Right ventricle myocardium inferior (tissue), 1 donor: Measurements from ENCODE around the gene SLC36A4. TPM values are rescaled to one million over a fixed set of nuclear protein-coding genes. Genes with fewer than 3 reads are reported as not detected.
"Not testable (repeated sequence)": the region's sequence is repeated elsewhere in the genome, so short reads cannot be mapped to it uniquely, and the experiment has no call there.

Experiments used
- ATAC-seq: fragments of 200-7000 bp; cut with Tn5 transposase; one replicate; pipeline ENCODE4 v1.9.1; 2020; ENCODE audit warnings: mild to moderate bottlenecking, moderate library complexity
- DNase-seq: peaks from one replicate; pipeline ENCODE4 v3.0.0; 2021; ENCODE audit errors: missing footprints
- intact Hi-C: fragments of 100-400 bp; cut with DNase I; formaldehyde crosslinking; loops from one replicate; pipeline ENCODE4 v1.11.0; 2022
- total RNA-seq: library from RNA; stranded (reverse); fragmentation: NEBNext Ultra II Directional; extraction: Animal tissue kit (Norgen Biotek cat#: 25700); gene quantifications from one replicate; pipeline ENCODE4 v1.2.1, GENCODE V29; 2021
- donor health status: DM: no; HTN: yes; CAD: no; lungs with severe emphysema.

Gene SLC36A4
- total RNA-seq, 1 donor from 2014 or later: 8.0 TPM

DNA sequence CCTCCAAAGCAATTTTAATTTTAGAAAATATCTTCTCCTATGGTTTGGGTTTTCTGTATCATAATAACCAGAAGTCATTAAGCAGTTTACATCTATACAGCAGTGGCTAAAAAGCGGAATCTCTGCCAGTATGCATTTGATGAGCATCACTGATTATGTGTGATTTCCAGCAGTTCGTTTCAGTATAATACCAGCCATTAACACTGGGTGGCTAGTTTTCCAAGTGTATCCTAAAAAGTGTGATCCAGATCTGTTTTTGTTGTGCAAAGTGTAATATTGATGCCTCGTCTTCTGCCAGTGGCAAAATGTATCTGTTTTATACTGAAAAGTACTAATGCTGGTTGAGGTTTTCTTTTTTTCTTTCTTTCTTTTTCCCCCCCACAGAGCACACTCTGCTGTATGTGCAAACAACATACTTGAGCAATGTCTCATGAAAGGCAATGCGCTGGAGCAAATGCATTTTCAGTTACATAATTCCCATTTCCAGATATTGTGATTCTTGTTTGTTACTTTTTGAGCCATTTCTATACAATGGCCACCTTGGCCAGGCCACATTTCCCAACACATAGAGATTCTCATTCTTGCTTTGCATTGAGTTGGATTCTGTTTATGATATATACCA is 64.2 kb downstream of the SLC36A4 start:
- intact Hi-C loops: no loop called here

DNA sequence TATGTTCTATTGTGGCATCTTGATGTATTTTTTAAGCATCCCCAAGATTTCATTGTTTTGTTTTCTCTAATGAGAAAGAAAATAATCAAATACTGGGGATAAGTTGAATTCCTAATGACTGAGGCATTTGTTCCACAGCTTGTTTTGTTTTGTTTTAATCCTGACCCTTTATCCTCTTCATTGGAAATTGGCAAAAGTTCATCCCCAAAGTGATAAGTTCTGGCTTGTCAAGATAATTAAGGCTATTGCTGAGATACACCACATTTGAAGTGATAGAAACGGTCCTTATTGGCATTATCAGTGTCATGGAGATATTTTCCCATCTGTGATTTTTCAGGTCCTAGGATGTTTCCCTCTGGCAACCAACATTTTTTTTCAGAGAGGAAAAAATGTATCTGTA is 65.0 kb downstream of the SLC36A4 start:
- intact Hi-C loops: no loop called here
- DNase-seq: no peak
- ATAC-seq: no peak

More for the DNA sequence above, 64.2 kb downstream of the SLC36A4 start:
- DNase-seq (no peak), ATAC-seq (no peak)

- intact Hi-C loops: no loop called here
- no peak for ATAC-seq
- DNase-seq: no peak
Measured at GRCh38 chr11:93131709-93132108, 66.1 kb downstream of the SLC36A4 start.

- ATAC-seq (no peak), DNase-seq (no peak)
- intact Hi-C loops: no loop called here
Measured at GRCh38 chr11:93128574-93128973, 69.2 kb downstream of the SLC36A4 start.

DNA sequence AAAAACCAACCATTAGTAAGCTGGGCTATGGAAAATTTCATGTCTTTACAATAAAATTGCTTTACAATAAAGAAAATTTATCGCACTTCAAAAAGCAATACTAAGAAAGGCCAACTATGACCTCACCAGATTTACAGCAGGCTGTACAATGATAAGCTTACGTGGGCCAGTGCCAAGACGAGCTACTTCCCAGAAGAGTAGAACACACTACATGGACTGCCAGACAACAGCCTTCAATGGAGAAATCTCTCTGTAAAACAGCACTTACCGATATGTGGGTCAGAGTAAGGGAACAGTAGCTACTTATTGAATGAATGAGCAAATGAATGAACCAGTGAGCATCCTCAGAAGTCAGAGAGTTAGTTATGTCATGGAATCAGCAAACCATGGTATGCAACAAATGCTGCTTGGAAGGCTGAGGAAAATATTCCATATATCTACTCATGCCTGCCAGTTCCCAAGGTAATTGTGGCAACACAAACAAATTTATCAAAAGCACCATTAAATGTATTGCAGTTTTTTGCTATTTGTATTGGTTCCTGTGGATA is 74.4 kb downstream of the SLC36A4 start:
- DNase-seq (peak; percentile 65), ATAC-seq (peak; percentile 86)
- intact Hi-C loops: no loop called here

DNA sequence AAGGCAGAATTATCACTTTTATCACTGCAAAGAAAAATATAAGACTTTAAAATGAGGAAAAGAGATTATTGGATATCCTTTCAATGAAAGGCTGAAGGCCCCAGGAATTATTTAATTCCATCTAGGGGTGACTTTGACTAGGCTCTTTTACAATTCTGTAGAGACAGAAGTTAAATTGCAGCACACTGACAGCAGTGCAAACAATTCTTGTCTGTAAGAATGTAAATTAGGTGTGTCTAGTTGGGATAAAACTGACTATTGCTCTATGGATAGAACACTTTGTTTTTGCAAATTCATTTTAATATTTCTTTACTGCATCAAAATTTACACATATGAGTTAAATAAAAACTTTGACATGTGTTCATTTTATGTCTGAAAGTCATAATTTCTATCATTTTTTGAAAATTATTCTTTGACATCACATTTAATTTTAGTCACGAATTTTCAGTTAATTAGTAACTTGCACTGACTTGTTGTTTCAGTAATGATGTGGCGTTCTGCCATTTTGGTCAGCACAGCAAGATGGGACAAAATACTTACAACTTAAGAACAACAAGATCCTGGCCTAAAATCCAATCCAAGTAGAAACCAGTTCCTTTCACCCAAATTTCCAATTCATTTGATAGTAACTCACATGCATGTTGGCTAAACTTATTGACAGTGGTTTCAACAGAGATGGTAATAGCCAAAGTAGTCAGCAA is 75.1 kb downstream of the SLC36A4 start:
- intact Hi-C loops: no loop called here
- ATAC-seq (no peak), DNase-seq (no peak)

DNA sequence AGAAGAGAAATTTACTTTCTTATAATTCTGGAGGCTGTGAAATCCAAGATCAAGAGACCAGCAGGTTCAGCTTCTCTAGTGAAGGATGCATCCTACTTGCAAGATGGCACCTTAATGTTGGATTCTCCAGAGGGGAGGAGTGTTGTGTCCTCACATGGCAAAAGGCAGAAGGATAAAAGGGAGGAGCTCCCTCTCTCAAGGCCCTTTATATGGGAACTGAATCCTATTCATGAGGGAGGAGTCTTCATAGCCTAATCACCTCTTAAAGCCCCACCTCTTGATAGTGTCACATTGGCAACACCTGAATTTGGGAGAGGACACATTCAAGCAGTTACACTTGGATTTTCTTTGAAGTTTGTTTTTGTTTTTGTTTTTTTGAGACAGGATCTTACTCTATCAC is 79.5 kb downstream of the SLC36A4 start:
- intact Hi-C loops: no loop called here
- ATAC-seq: no peak

GRCh38 chr11:93117565-93117964 is 80.2 kb downstream of the SLC36A4 start:
- DNase-seq (no peak), ATAC-seq (no peak)
- intact Hi-C loops: no loop called here

More for the DNA sequence above, 79.5 kb downstream of the SLC36A4 start:
- DNase-seq: no peak

DNA sequence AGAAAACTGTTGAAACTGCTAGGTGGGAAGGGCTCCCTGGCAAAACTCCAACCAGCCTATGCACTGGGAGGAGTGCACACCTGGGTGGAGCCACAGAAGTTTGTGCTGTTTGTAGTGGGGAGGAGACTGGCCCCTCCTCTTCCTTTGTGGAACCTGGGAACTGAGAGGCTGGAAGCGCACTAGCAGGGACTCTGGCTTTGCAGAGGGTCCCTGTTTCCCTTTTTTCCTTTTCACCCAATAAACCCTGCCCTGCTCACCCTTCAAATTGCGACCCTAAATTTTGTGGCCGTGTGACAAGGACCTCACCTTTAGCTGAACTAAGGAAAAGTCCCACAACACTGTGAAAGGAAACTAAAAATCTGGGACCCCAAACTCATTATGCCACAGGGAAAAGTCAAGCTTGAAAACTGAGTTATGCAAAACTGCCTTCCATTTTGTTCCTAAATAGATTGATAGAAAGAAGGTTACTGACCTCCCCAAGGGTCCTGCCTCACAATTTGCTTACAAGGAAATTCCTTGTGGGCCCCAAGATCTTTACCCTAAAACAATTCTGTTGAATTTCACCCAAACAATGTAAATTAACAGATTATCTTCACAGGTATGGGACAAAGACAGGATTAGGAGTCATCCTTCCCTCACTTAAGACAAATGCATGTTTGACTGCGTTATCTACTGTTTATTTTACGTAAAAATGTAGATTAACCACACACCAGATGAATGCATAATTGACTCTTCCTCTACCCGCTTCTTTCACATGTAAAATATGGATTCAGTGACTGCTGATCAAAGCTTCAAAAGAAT is 81.0 kb downstream of the SLC36A4 start:
- no peak for ATAC-seq
- no peak for DNase-seq
- intact Hi-C loops: no loop called here

- DNase-seq (no peak), ATAC-seq (no peak)
- intact Hi-C loops: no loop called here
Measured at GRCh38 chr11:93114304-93114703, 83.5 kb downstream of the SLC36A4 start.

DNA sequence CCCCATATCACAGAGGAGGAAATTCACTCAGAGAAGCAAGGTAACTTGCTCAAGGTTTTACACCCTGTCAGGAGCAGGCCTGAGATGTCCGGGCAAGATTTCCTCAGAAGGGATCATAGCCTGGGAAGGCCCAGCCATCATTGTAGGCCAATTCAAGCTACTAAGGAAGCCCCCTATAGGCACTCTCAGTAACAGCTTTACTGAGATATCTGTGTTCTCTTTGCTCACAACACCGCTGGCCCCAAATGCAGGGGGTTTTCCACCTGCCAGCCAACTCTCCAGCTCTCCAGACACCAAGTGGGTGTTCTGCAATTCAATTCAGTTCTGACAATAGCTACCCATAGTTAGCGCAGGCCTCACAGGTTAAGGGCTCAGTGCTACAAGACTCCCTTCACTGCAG is 84.0 kb downstream of the SLC36A4 start:
- ATAC-seq (no peak), DNase-seq (no peak)
- intact Hi-C loops: no loop called here

- intact Hi-C loops, DNase-seq: not testable (repeated sequence)
Measured at GRCh38 chr11:93111147-93111546, 86.6 kb downstream of the SLC36A4 start.

DNA sequence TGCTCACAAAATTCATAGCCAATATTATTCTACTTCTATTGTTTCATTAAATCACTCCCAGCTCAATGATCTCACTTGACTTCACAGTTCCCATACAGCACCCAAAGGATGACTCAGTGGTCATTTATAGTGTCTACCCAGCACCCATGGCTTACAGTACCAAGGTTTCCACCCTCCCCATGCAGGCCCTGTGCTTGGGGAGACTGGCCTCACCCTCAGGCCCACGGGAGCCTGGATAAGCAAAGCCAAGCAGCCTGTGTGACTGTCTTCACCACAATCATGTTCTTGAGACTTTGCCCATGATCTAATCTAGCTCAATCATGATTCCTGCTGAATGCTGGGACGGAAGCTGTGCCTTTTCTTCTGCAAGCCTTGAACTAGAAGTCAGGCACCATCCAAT is 97.6 kb downstream of the SLC36A4 start:
- DNase-seq: no peak
- ATAC-seq: no peak

More at GRCh38 chr11:93111147-93111546, 86.6 kb downstream of the SLC36A4 start:
- not testable (repeated sequence) for ATAC-seq

DNA sequence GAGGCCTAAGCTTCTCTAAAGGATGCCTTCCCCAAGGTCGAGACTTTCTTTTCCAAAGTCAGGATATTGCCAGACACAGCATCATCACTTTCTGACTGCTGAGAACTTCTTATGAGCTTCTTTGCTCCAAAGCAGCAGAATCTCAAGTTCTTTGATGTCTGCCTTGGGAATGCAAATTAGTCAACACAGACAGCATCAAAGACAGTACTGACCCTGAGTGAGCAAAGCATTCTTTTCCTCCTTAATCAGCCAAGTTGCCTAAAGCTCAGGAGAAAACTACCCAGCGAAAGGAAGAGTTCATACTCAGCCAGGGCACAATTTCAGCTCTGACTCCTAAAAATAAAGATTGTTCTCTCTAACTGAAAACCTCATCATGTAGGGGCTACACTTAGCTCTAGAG is 98.0 kb downstream of the SLC36A4 start:
- DNase-seq (no peak), ATAC-seq (no peak)
- intact Hi-C loops: no loop called here

More for the DNA sequence above, 97.6 kb downstream of the SLC36A4 start:
- intact Hi-C loops: no loop called here

Other genes with a start within 250 kb of the SLC36A4 start
- not detected for gene MTNR1B, start 228.3 kb downstream of the SLC36A4 start, total RNA-seq
- gene DEUP1, start 132.8 kb upstream of the SLC36A4 start, total RNA-seq: not detected